Measurements from ENCODE around the gene CST3. TPM values are rescaled to one million over a fixed set of nuclear protein-coding genes. Genes with fewer than 3 reads are reported as not detected.

CST3 gene
- total and polyA plus RNA-seq, 7 experiments from 2014 or later, result 1.7 to 520 (median 20.5) TPM

GRCh38 chr20:23609486-23610109 is 28.2 kb downstream of the CST3 start:
- no peaks in the 10 kb centered on the region for H3K36me3 Mint-ChIP-seq
- Histone ChIP-seq H3K27me3 (ENCODE audit: control insufficient read depth in 2 of 2, insufficient read depth in 2 of 2, low read length in 2 of 2) (no peaks in the 10 kb centered on the region), H3K27ac (ENCODE audit: low read depth, low read length) (no peak overlapping the region), H3K9me3 (ENCODE audit: control insufficient read depth in 2 of 3, low read length in 3 of 3) (no peaks in the 10 kb centered on the region), H3K4me1 (ENCODE audit: control insufficient read depth in 2 of 2, insufficient read depth in 2 of 2, low read length in 2 of 2) (no peaks in the 10 kb centered on the region), H3K36me3 (ENCODE audit: control insufficient read depth in 2 of 3, insufficient read depth in 3 of 3, low read length in 3 of 3) (no peaks in the 10 kb centered on the region), H3K4me3 (ENCODE audit: low read length) (no peak overlapping the region)
- ATAC-seq (no peak), DNase-seq (no peak)
- no peak overlapping the region for H3K27ac Mint-ChIP-seq
- ChIA-PET POLR2A (no interaction called here), CTCF (no interaction called here)
- peaks cover 0 to 8% (median 4%) of the 10 kb centered on the region in 5 donors for H3K27me3 Mint-ChIP-seq
- H3K4me1 Mint-ChIP-seq, result peaks cover 0 to 4% (median 0%) of the 10 kb centered on the region in 7 donors
- H3K9me3 Mint-ChIP-seq, result no peaks in the 10 kb centered on the region
- intact Hi-C loops (cut with micrococcal nuclease), result loop anchor here in 1 of 2 donors (10.0 kb wide), 1 partner anchor 915 kb away; no protein-coding TSS in a partner anchor
- H3K4me3 Mint-ChIP-seq, result no peak overlapping the region

- Mint-ChIP-seq H3K9me3 (no peaks in the 10 kb centered on the region), H3K27me3 (peaks cover 0 to 12% (median 5%) of the 10 kb centered on the region in 5 donors), H3K36me3 (no peaks in the 10 kb centered on the region), H3K4me3 (no peak overlapping the region), H3K4me1 (peaks cover 0 to 4% (median 0%) of the 10 kb centered on the region in 7 donors), H3K27ac (no peak overlapping the region)
- Histone ChIP-seq H3K9me3 (ENCODE audit: control insufficient read depth in 2 of 3, low read length in 3 of 3) (no peaks in the 10 kb centered on the region), H3K27ac (ENCODE audit: low read depth, low read length) (no peak overlapping the region), H3K27me3 (ENCODE audit: control insufficient read depth in 2 of 2, insufficient read depth in 2 of 2, low read length in 2 of 2) (no peaks in the 10 kb centered on the region), H3K4me3 (ENCODE audit: low read length) (no peak overlapping the region), H3K4me1 (ENCODE audit: control insufficient read depth in 2 of 2, insufficient read depth in 2 of 2, low read length in 2 of 2) (no peaks in the 10 kb centered on the region), H3K36me3 (ENCODE audit: control insufficient read depth in 2 of 3, insufficient read depth in 3 of 3, low read length in 3 of 3) (no peaks in the 10 kb centered on the region)
- ChIA-PET POLR2A (no interaction called here), CTCF (no interaction called here)
- DNase-seq (no peak), ATAC-seq (no peak)
- intact Hi-C loops (cut with micrococcal nuclease), result loop anchor here in 1 of 2 donors (10.0 kb wide), 1 partner anchor 914 kb away; no protein-coding TSS in a partner anchor
Measured at GRCh38 chr20:23608251-23608846, 29.4 kb downstream of the CST3 start.

GRCh38 chr20:23607497-23608245 is 30.1 kb downstream of the CST3 start:
- POLR2A ChIA-PET, result no interaction called here

GRCh38 chr20:23606652-23607049 is 31.1 kb downstream of the CST3 start:
- H3K27ac Mint-ChIP-seq, result no peak overlapping the region
- H3K36me3 ChIP-seq (ENCODE audit: control insufficient read depth in 2 of 3, insufficient read depth in 3 of 3, low read length in 3 of 3), result no peaks in the 10 kb centered on the region
- no peak overlapping the region for H3K4me3 Mint-ChIP-seq
- ChIA-PET CTCF (interaction anchor here (1.2 kb wide), 1 partner anchor 257 kb away, joined by 4 read pairs; the partner anchor contains the start of gene NXT1), POLR2A (no interaction called here)
- intact Hi-C loops (cut with micrococcal nuclease), result loop anchor here in 1 of 2 donors (1.0 to 10.0 kb wide), 3 partner anchors 164 to 912 kb away; partner anchors contain the start of gene NXT1
- H3K27ac ChIP-seq (ENCODE audit: low read depth, low read length), result no peak overlapping the region
- H3K9me3 Mint-ChIP-seq, result no peaks in the 10 kb centered on the region
- DNase-seq (peak; percentile 15 to 63 (median 39)), ATAC-seq (peak; percentile 86)
- peaks cover 4 to 7% (median 5%) of the 10 kb centered on the region in 5 donors for H3K27me3 Mint-ChIP-seq
- H3K36me3 Mint-ChIP-seq, result no peaks in the 10 kb centered on the region
- no peaks in the 10 kb centered on the region for H3K4me1 ChIP-seq (ENCODE audit: control insufficient read depth in 2 of 2, insufficient read depth in 2 of 2, low read length in 2 of 2)
- no peaks in the 10 kb centered on the region for H3K9me3 ChIP-seq (ENCODE audit: control insufficient read depth in 2 of 3, low read length in 3 of 3)
- H3K4me1 Mint-ChIP-seq, result peaks cover 0 to 4% (median 0%) of the 10 kb centered on the region in 7 donors
- H3K4me3 ChIP-seq (ENCODE audit: low read length), result no peak overlapping the region
- no peaks in the 10 kb centered on the region for H3K27me3 ChIP-seq (ENCODE audit: control insufficient read depth in 2 of 2, insufficient read depth in 2 of 2, low read length in 2 of 2)

More at GRCh38 chr20:23607497-23608245, 30.1 kb downstream of the CST3 start:
- ATAC-seq, result no peak
- H3K36me3 Mint-ChIP-seq, result no peaks in the 10 kb centered on the region
- H3K4me1 ChIP-seq (ENCODE audit: control insufficient read depth in 2 of 2, insufficient read depth in 2 of 2, low read length in 2 of 2), result no peaks in the 10 kb centered on the region
- DNase-seq, result no peak
- no peak overlapping the region for H3K27ac Mint-ChIP-seq
- no peaks in the 10 kb centered on the region for H3K9me3 Mint-ChIP-seq
- no peak overlapping the region for H3K27ac ChIP-seq (ENCODE audit: low read depth, low read length)
- H3K36me3 ChIP-seq (ENCODE audit: control insufficient read depth in 2 of 3, insufficient read depth in 3 of 3, low read length in 3 of 3), result no peaks in the 10 kb centered on the region
- CTCF ChIA-PET, result interaction anchor here (1.2 kb wide), 1 partner anchor 258 kb away, joined by 4 read pairs; the partner anchor contains the start of gene NXT1
- H3K27me3 Mint-ChIP-seq, result peaks cover 0 to 10% (median 5%) of the 10 kb centered on the region in 5 donors
- intact Hi-C loops (cut with micrococcal nuclease), result loop anchor here in 1 of 2 donors (10.0 kb wide), 1 partner anchor 913 kb away; no protein-coding TSS in a partner anchor
- no peaks in the 10 kb centered on the region for H3K27me3 ChIP-seq (ENCODE audit: control insufficient read depth in 2 of 2, insufficient read depth in 2 of 2, low read length in 2 of 2)
- peaks cover 0 to 4% (median 0%) of the 10 kb centered on the region in 7 donors for H3K4me1 Mint-ChIP-seq
- H3K4me3 Mint-ChIP-seq, result no peak overlapping the region
- H3K9me3 ChIP-seq (ENCODE audit: control insufficient read depth in 2 of 3, low read length in 3 of 3), result no peaks in the 10 kb centered on the region
- no peak overlapping the region for H3K4me3 ChIP-seq (ENCODE audit: low read length)

GRCh38 chr20:23605867-23606651 is 31.7 kb downstream of the CST3 start, which contains the start of gene CST9:
TSS of gene CST9 (minus strand) at chr20:23605917. CDS start at chr20:23605864, 53 bp downstream.
- no peak within 1 kb of the TSS for H3K4me3 Mint-ChIP-seq
- H3K9me3 Mint-ChIP-seq, result no peaks in the 10 kb centered on the region
- Histone ChIP-seq H3K36me3 (ENCODE audit: control insufficient read depth in 2 of 3, insufficient read depth in 3 of 3, low read length in 3 of 3) (no peaks in the 10 kb centered on the region), H3K9me3 (ENCODE audit: control insufficient read depth in 2 of 3, low read length in 3 of 3) (no peaks in the 10 kb centered on the region), H3K27me3 (ENCODE audit: control insufficient read depth in 2 of 2, insufficient read depth in 2 of 2, low read length in 2 of 2) (no peaks in the 10 kb centered on the region), H3K4me1 (ENCODE audit: control insufficient read depth in 2 of 2, insufficient read depth in 2 of 2, low read length in 2 of 2) (no peaks in the 10 kb centered on the region), H3K27ac (ENCODE audit: low read depth, low read length) (no peak within 1 kb of the TSS), H3K4me3 (ENCODE audit: low read length) (no peak within 1 kb of the TSS)
- DNase-seq, result peak in 1 of 9 donors; percentile 4
- ATAC-seq, result no peak
- peaks cover 4 to 6% (median 5%) of the 10 kb centered on the region in 5 donors for H3K27me3 Mint-ChIP-seq
- ChIA-PET CTCF (interaction anchor here (1.2 kb wide), 1 partner anchor 256 kb away, joined by 4 read pairs; the partner anchor contains the start of gene NXT1), POLR2A (no interaction called here)
- H3K27ac Mint-ChIP-seq, result no peak within 1 kb of the TSS
- peaks cover 0 to 4% (median 0%) of the 10 kb centered on the region in 7 donors for H3K4me1 Mint-ChIP-seq
- no peaks in the 10 kb centered on the region for H3K36me3 Mint-ChIP-seq
- intact Hi-C loops (cut with micrococcal nuclease), result loop anchor here in 1 of 2 donors (1.0 to 10.0 kb wide), 3 partner anchors 164 to 911 kb away; partner anchors contain the start of gene NXT1

- no peaks in the 10 kb centered on the region for H3K36me3 Mint-ChIP-seq
- Histone ChIP-seq H3K9me3 (ENCODE audit: control insufficient read depth in 2 of 3, low read length in 3 of 3) (no peaks in the 10 kb centered on the region), H3K4me3 (ENCODE audit: low read length) (no peak overlapping the region), H3K27ac (ENCODE audit: low read depth, low read length) (no peak overlapping the region), H3K4me1 (ENCODE audit: control insufficient read depth in 2 of 2, insufficient read depth in 2 of 2, low read length in 2 of 2) (no peaks in the 10 kb centered on the region), H3K27me3 (ENCODE audit: control insufficient read depth in 2 of 2, insufficient read depth in 2 of 2, low read length in 2 of 2) (no peaks in the 10 kb centered on the region), H3K36me3 (ENCODE audit: control insufficient read depth in 2 of 3, insufficient read depth in 3 of 3, low read length in 3 of 3) (no peaks in the 10 kb centered on the region)
- no peaks in the 10 kb centered on the region for H3K9me3 Mint-ChIP-seq
- ChIA-PET POLR2A (no interaction called here), CTCF (no interaction called here)
- intact Hi-C loops (cut with micrococcal nuclease), result loop anchor here in 1 of 2 donors (10.0 kb wide), 1 partner anchor 910 kb away; no protein-coding TSS in a partner anchor
- ATAC-seq (no peak), DNase-seq (no peak)
- H3K4me3 Mint-ChIP-seq, result no peak overlapping the region
- H3K27me3 Mint-ChIP-seq, result peaks cover 4 to 6% (median 5%) of the 10 kb centered on the region in 5 donors
- peaks cover 0 to 4% (median 0%) of the 10 kb centered on the region in 7 donors for H3K4me1 Mint-ChIP-seq
- H3K27ac Mint-ChIP-seq, result no peak overlapping the region
Measured at GRCh38 chr20:23604306-23604705, 33.4 kb downstream of the CST3 start.
